Stimulated activated effector memory CD8-positive, alpha-beta T cell treated with anti-CD3 and anti-CD28 coated beads, Interleukin-12 subunit alpha, Interleukin-12 subunit beta, amount 100 ng/mL, for 72 hours (primary cell): ENCODE data around the gene SEMA5B.

Experiments
- ATAC-seq: fragments of 150-1000 bp; cut with Tn5 transposase; 2 replicates; pipeline ENCODE4 v1.10.0; 2021
- DNase-seq, 2 donors: peaks; one replicate each; pipeline ENCODE4 v3.0.0; 2021 to 2022; ENCODE audit warnings: low spot score in 2 of 2
- H3K27ac Mint-ChIP-seq: one replicate; pipeline ENCODE4 v1.8.0; 2022; ENCODE audit warnings: mild to moderate bottlenecking, mixed read lengths
- H3K36me3 Mint-ChIP-seq: one replicate; pipeline ENCODE4 v1.8.0; 2022; ENCODE audit warnings: mild to moderate bottlenecking, mixed read lengths
- H3K4me1 Mint-ChIP-seq: one replicate; pipeline ENCODE4 v1.8.0; 2022; ENCODE audit warnings: mixed read lengths
- H3K4me3 Mint-ChIP-seq: one replicate; pipeline ENCODE4 v1.8.0; 2022; ENCODE audit warnings: mild to moderate bottlenecking, mixed read lengths
- H3K9me3 Mint-ChIP-seq: one replicate; pipeline ENCODE4 v1.8.0; 2022; ENCODE audit warnings: mixed read lengths

The SEMA5B gene

GRCh38 chr3:123044981-123045763 lies 17.6 kb upstream of the SEMA5B start:
- DNase-seq (no peak), ATAC-seq (no peak)
- Mint-ChIP-seq H3K4me1 (no peaks in the 10 kb centered on the region), H3K36me3 (no peaks in the 10 kb centered on the region), H3K27ac (no peak overlapping the region), H3K9me3 (no peaks in the 10 kb centered on the region), H3K4me3 (no peak overlapping the region)

- DNase-seq (no peak), ATAC-seq (no peak)
- H3K4me3 Mint-ChIP-seq = no peak overlapping the region
- H3K9me3 Mint-ChIP-seq = no peaks in the 10 kb centered on the region
- no peaks in the 10 kb centered on the region for H3K36me3 Mint-ChIP-seq
- H3K27ac Mint-ChIP-seq = no peak overlapping the region
- H3K4me1 Mint-ChIP-seq = no peaks in the 10 kb centered on the region
Measured at GRCh38 chr3:123042413-123042812, 14.8 kb upstream of the SEMA5B start.

- no peak overlapping the region for H3K27ac Mint-ChIP-seq
- H3K4me1 Mint-ChIP-seq = no peaks in the 10 kb centered on the region
- H3K9me3 Mint-ChIP-seq = no peaks in the 10 kb centered on the region
- no peaks in the 10 kb centered on the region for H3K36me3 Mint-ChIP-seq
- no peak for ATAC-seq
- no peak overlapping the region for H3K4me3 Mint-ChIP-seq
- no peak for DNase-seq
Measured at GRCh38 chr3:123039178-123039577, 11.6 kb upstream of the SEMA5B start.

- Mint-ChIP-seq H3K36me3 (no peaks in the 10 kb centered on the region), H3K27ac (no peak overlapping the region), H3K4me1 (no peaks in the 10 kb centered on the region), H3K9me3 (no peaks in the 10 kb centered on the region), H3K4me3 (no peak overlapping the region)
- DNase-seq = no peak
- no peak for ATAC-seq
Measured at GRCh38 chr3:123038751-123039150, 11.2 kb upstream of the SEMA5B start.

- Mint-ChIP-seq H3K4me1 (no peaks in the 10 kb centered on the region), H3K27ac (no peak overlapping the region), H3K9me3 (no peaks in the 10 kb centered on the region), H3K36me3 (no peaks in the 10 kb centered on the region), H3K4me3 (no peak overlapping the region)
- DNase-seq = no peak
- ATAC-seq = no peak
Measured at GRCh38 chr3:123037015-123037375, 9.4 kb upstream of the SEMA5B start.

- H3K36me3 Mint-ChIP-seq = no peaks in the 10 kb centered on the region
- ATAC-seq = no peak
Measured at GRCh38 chr3:123036352-123037014, 8.9 kb upstream of the SEMA5B start.

GRCh38 chr3:123034996-123035395 lies 7.4 kb upstream of the SEMA5B start:
- H3K4me3 Mint-ChIP-seq = no peak overlapping the region
- H3K36me3 Mint-ChIP-seq = no peaks in the 10 kb centered on the region
- ATAC-seq = no peak
- H3K27ac Mint-ChIP-seq = no peak overlapping the region
- DNase-seq = no peak
- no peaks in the 10 kb centered on the region for H3K9me3 Mint-ChIP-seq
- H3K4me1 Mint-ChIP-seq = no peaks in the 10 kb centered on the region

More at GRCh38 chr3:123036352-123037014, 8.9 kb upstream of the SEMA5B start:
- Mint-ChIP-seq H3K4me3 (no peak overlapping the region), H3K9me3 (no peaks in the 10 kb centered on the region), H3K27ac (no peak overlapping the region), H3K4me1 (no peaks in the 10 kb centered on the region)
- DNase-seq = no peak

GRCh38 chr3:123034120-123034519 lies 6.6 kb upstream of the SEMA5B start:
- ATAC-seq = no peak
- H3K4me3 Mint-ChIP-seq = no peak overlapping the region

GRCh38 chr3:123032057-123032456 lies 4.5 kb upstream of the SEMA5B start:
- Mint-ChIP-seq H3K9me3 (no peaks in the 10 kb centered on the region), H3K4me1 (peaks cover 5% of the 10 kb centered on the region), H3K27ac (no peak overlapping the region), H3K36me3 (no peaks in the 10 kb centered on the region), H3K4me3 (no peak overlapping the region)
- ATAC-seq = no peak
- DNase-seq = no peak

More at GRCh38 chr3:123034120-123034519, 6.6 kb upstream of the SEMA5B start:
- H3K4me1 Mint-ChIP-seq = no peaks in the 10 kb centered on the region
- H3K9me3 Mint-ChIP-seq = no peaks in the 10 kb centered on the region
- H3K27ac Mint-ChIP-seq = no peak overlapping the region
- DNase-seq = no peak
- no peaks in the 10 kb centered on the region for H3K36me3 Mint-ChIP-seq

- DNase-seq (no peak), ATAC-seq (no peak)
- Mint-ChIP-seq H3K9me3 (no peaks in the 10 kb centered on the region), H3K4me3 (no peak overlapping the region), H3K36me3 (no peaks in the 10 kb centered on the region), H3K27ac (no peak overlapping the region), H3K4me1 (peaks cover 14% of the 10 kb centered on the region)
Measured at GRCh38 chr3:123031051-123031450, 3.5 kb upstream of the SEMA5B start.

GRCh38 chr3:123028233-123028828 lies 768 bp upstream of the SEMA5B start:
- no peak overlapping the region for H3K27ac Mint-ChIP-seq
- peak; percentile 45 for ATAC-seq

GRCh38 chr3:123026565-123027291 lies 835 bp downstream of the SEMA5B start:
- DNase-seq (peak in 1 of 2 donors; percentile 3), ATAC-seq (peak; percentile 6)
- no peaks in the 10 kb centered on the region for H3K36me3 Mint-ChIP-seq
- H3K27ac Mint-ChIP-seq = no peak overlapping the region
- H3K4me3 Mint-ChIP-seq = peak overlapping the region; percentile 56
- peaks cover 18% of the 10 kb centered on the region for H3K4me1 Mint-ChIP-seq
- H3K9me3 Mint-ChIP-seq = no peaks in the 10 kb centered on the region

More at GRCh38 chr3:123028233-123028828, 768 bp upstream of the SEMA5B start:
- peak overlapping the region; percentile 56 for H3K4me3 Mint-ChIP-seq
- DNase-seq = peak in 1 of 2 donors; percentile 9
- no peaks in the 10 kb centered on the region for H3K36me3 Mint-ChIP-seq
- H3K9me3 Mint-ChIP-seq = no peaks in the 10 kb centered on the region
- H3K4me1 Mint-ChIP-seq = peaks cover 18% of the 10 kb centered on the region

- Mint-ChIP-seq H3K4me3 (peak overlapping the region; percentile 56), H3K27ac (no peak overlapping the region), H3K9me3 (no peaks in the 10 kb centered on the region), H3K36me3 (no peaks in the 10 kb centered on the region), H3K4me1 (peaks cover 18% of the 10 kb centered on the region)
- DNase-seq (no peak), ATAC-seq (no peak)
Measured at GRCh38 chr3:123025642-123026521, 1.7 kb downstream of the SEMA5B start.

GRCh38 chr3:123024056-123024455 lies 3.5 kb downstream of the SEMA5B start:
- H3K9me3 Mint-ChIP-seq = no peaks in the 10 kb centered on the region
- H3K27ac Mint-ChIP-seq = no peak overlapping the region
- H3K4me1 Mint-ChIP-seq = peaks cover 18% of the 10 kb centered on the region
- DNase-seq (no peak), ATAC-seq (no peak)
- H3K4me3 Mint-ChIP-seq = no peak overlapping the region
- H3K36me3 Mint-ChIP-seq = no peaks in the 10 kb centered on the region
